ENCODE measurements around the gene STX8.

The STX8 gene

DNA sequence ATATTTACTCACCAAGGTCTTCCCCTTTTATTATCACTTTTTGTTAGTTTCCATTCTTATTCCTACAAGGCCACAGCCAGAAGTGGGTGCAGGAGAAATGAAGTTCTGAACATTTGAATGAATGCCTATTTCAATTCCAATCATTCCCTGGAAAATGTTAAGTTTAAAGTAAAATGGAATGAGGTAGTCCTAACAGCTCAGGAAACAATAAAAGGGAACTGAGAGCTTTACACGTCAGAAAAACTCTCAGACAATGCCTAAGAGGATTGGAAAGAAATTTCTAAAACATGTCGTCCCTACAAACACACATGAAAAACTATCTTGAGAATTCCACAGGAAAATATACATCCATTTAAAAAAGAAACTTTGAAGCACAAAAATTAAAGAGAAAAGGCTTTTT, 238.8 kb downstream of the STX8 start (continued):
- TF ChIP-seq ZBTB7A (tag by site-specific recombination; IDR thresholded peaks at IDR 0.05; ENCODE audit: low read depth): no peak
- no peak for TF ChIP-seq ZNF768 (tag by site-specific recombination; IDR thresholded peaks at IDR 0.05)

- Histone ChIP-seq H3K36me3 (ENCODE audit: control insufficient read depth in 2 of 2, insufficient read depth in 1 of 2, low read length in 2 of 2) (no peaks in the 10 kb centered on the region), H3K27ac (ENCODE audit: extremely low read depth, low read depth, low read length) (no peak overlapping the region), H3K4me3 (ENCODE audit: low read depth, low read length) (no peak overlapping the region), H3K4me1 (ENCODE audit: control insufficient read depth, insufficient read depth, low read length) (no peaks in the 10 kb centered on the region), H3K9me3 (ENCODE audit: control insufficient read depth, insufficient read depth, low read depth, low read length) (no peaks in the 10 kb centered on the region)
- POLR2A ChIA-PET: no interaction called here
- CTCF ChIA-PET: interaction anchor here (1.0 kb wide), 1 partner anchor 12 kb away, joined by 3 read pairs; no protein-coding TSS in a partner anchor
- TF ChIP-seq ZNF214 (tag by site-specific recombination; IDR thresholded peaks at IDR 0.05; ENCODE audit: borderline replicate concordance) (no peak), ZNF558 (tag by site-specific recombination; IDR thresholded peaks at IDR 0.05) (no peak), SETDB1 (IDR thresholded peaks at IDR 0.05; ENCODE audit: insufficient read length, low read length) (peak; percentile 86), ZNF24 (tag by site-specific recombination; IDR thresholded peaks at IDR 0.05) (no peak)
Measured at GRCh38 chr17:9334536-9335446, 240.8 kb downstream of the STX8 start.

DNA sequence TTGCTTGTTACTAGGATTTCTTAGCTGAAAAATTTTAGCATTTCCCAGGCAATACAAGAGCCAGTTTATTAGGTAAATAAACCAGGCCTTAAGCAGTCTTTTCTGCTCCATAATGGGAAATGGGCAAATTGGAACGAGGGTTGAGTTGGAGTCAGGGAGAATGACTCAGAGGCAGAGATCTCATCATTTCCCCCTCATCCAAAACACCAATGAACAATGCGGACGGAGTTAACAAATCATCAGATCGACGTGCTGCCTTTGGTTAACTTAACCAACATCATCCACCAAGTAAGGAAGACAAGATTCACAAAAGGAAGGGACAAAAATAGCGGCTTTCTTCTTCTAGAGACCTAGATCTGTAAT, 243.5 kb downstream of the STX8 start:
- TF ChIP-seq, protein P1, sequence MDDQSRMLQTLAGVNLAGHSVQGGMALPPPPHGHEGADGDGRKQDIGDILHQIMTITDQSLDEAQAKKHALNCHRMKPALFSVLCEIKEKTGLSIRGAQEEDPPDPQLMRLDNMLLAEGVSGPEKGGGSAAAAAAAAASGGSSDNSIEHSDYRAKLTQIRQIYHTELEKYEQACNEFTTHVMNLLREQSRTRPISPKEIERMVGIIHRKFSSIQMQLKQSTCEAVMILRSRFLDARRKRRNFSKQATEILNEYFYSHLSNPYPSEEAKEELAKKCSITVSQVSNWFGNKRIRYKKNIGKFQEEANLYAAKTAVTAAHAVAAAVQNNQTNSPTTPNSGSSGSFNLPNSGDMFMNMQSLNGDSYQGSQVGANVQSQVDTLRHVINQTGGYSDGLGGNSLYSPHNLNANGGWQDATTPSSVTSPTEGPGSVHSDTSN (CRISPR knock-in tag; IDR thresholded peaks at IDR 0.05): no peak
- CTCF ChIA-PET: no interaction called here

GRCh38 chr17:9331279-9332131, 244.1 kb downstream of the STX8 start:
- Histone ChIP-seq H3K36me3 (ENCODE audit: control insufficient read depth in 2 of 2, insufficient read depth in 1 of 2, low read length in 2 of 2) (no peaks in the 10 kb centered on the region), H3K27ac (ENCODE audit: extremely low read depth, low read depth, low read length) (no peak overlapping the region), H3K9me3 (ENCODE audit: control insufficient read depth, insufficient read depth, low read depth, low read length) (no peaks in the 10 kb centered on the region), H3K4me3 (ENCODE audit: low read depth, low read length) (no peak overlapping the region), H3K4me1 (ENCODE audit: control insufficient read depth, insufficient read depth, low read length) (no peaks in the 10 kb centered on the region)
- POLR2A ChIA-PET: no interaction called here
- CTCF ChIA-PET: interaction anchor here (0.5 kb wide), 1 partner anchor 72 kb away, joined by 3 read pairs; no protein-coding TSS in a partner anchor
- no peak for TF ChIP-seq ZNF561 (tag by site-specific recombination; IDR thresholded peaks at IDR 0.05; ENCODE audit: borderline replicate concordance)
- no peak for TF ChIP-seq ZSCAN16 (tag by site-specific recombination; IDR thresholded peaks at IDR 0.05)
- TF ChIP-seq, protein P2, sequence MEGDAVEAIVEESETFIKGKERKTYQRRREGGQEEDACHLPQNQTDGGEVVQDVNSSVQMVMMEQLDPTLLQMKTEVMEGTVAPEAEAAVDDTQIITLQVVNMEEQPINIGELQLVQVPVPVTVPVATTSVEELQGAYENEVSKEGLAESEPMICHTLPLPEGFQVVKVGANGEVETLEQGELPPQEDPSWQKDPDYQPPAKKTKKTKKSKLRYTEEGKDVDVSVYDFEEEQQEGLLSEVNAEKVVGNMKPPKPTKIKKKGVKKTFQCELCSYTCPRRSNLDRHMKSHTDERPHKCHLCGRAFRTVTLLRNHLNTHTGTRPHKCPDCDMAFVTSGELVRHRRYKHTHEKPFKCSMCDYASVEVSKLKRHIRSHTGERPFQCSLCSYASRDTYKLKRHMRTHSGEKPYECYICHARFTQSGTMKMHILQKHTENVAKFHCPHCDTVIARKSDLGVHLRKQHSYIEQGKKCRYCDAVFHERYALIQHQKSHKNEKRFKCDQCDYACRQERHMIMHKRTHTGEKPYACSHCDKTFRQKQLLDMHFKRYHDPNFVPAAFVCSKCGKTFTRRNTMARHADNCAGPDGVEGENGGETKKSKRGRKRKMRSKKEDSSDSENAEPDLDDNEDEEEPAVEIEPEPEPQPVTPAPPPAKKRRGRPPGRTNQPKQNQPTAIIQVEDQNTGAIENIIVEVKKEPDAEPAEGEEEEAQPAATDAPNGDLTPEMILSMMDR (tag by site-specific recombination; IDR thresholded peaks at IDR 0.05): no peak
- no peak for TF ChIP-seq ZNF155 (tag by site-specific recombination; IDR thresholded peaks at IDR 0.05)
- TF ChIP-seq SCRT2 (tag by site-specific recombination; IDR thresholded peaks at IDR 0.05): no peak
- TF ChIP-seq ZNF362 (tag by site-specific recombination; IDR thresholded peaks at IDR 0.05): no peak
- no peak for TF ChIP-seq ZNF391 (tag by site-specific recombination; IDR thresholded peaks at IDR 0.05; ENCODE audit: borderline replicate concordance, low read depth)
- TF ChIP-seq, protein P3, sequence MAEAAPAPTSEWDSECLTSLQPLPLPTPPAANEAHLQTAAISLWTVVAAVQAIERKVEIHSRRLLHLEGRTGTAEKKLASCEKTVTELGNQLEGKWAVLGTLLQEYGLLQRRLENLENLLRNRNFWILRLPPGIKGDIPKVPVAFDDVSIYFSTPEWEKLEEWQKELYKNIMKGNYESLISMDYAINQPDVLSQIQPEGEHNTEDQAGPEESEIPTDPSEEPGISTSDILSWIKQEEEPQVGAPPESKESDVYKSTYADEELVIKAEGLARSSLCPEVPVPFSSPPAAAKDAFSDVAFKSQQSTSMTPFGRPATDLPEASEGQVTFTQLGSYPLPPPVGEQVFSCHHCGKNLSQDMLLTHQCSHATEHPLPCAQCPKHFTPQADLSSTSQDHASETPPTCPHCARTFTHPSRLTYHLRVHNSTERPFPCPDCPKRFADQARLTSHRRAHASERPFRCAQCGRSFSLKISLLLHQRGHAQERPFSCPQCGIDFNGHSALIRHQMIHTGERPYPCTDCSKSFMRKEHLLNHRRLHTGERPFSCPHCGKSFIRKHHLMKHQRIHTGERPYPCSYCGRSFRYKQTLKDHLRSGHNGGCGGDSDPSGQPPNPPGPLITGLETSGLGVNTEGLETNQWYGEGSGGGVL (tag by site-specific recombination; IDR thresholded peaks at IDR 0.05): no peak
- no peak for TF ChIP-seq ZNF514 (tag by site-specific recombination; IDR thresholded peaks at IDR 0.05)
- no peak for TF ChIP-seq ZNF138 (tag by site-specific recombination; IDR thresholded peaks at IDR 0.05; ENCODE audit: borderline replicate concordance)
- TF ChIP-seq ZNF10 (tag by site-specific recombination; IDR thresholded peaks at IDR 0.05): no peak
- TF ChIP-seq HOXD13 (CRISPR knock-in tag; IDR thresholded peaks at IDR 0.05; ENCODE audit: borderline replicate concordance): no peak
- no peak for TF ChIP-seq ZNF777 (tag by site-specific recombination; IDR thresholded peaks at IDR 0.05; ENCODE audit: borderline replicate concordance)
- no peak for TF ChIP-seq ZBTB48 (tag by site-specific recombination; IDR thresholded peaks at IDR 0.05)

More for the DNA sequence above, 243.5 kb downstream of the STX8 start:
- H3K36me3 ChIP-seq (ENCODE audit: control insufficient read depth in 2 of 2, insufficient read depth in 1 of 2, low read length in 2 of 2): no peaks in the 10 kb centered on the region
- no peak overlapping the region for H3K27ac ChIP-seq (ENCODE audit: extremely low read depth, low read depth, low read length)
- H3K4me3 ChIP-seq (ENCODE audit: low read depth, low read length): no peak overlapping the region
- H3K9me3 ChIP-seq (ENCODE audit: control insufficient read depth, insufficient read depth, low read depth, low read length): no peaks in the 10 kb centered on the region
- H3K4me1 ChIP-seq (ENCODE audit: control insufficient read depth, insufficient read depth, low read length): no peaks in the 10 kb centered on the region
- POLR2A ChIA-PET: no interaction called here

Measured in HEK293 (cell line).